Activated T-cell treated with anti-CD3 and anti-CD28 coated beads for 24 hours (primary cell): ENCODE results near the gene AKT3.

Experiments
- DNase-seq: peaks from one replicate; pipeline ENCODE4 v3.0.0-alpha.2; 2020; ENCODE audit warnings: low read depth

Gene AKT3

GRCh38 chr1:243461700-243462099 lies 388.3 kb downstream of the AKT3 start:
- DNase-seq: no peak

- DNase-seq: no peak
These were observed 391.0 kb downstream of the AKT3 start for GRCh38 chr1:243459059-243459458.

GRCh38 chr1:243457363-243457982 lies 392.6 kb downstream of the AKT3 start:
- DNase-seq: no peak

- DNase-seq: no peak
These were observed 394.0 kb downstream of the AKT3 start for GRCh38 chr1:243455760-243456651.

GRCh38 chr1:243454328-243454997 lies 395.6 kb downstream of the AKT3 start:
- no peak for DNase-seq

GRCh38 chr1:243452092-243452491 lies 398.0 kb downstream of the AKT3 start:
- DNase-seq: no peak

GRCh38 chr1:243449373-243449772 lies 400.7 kb downstream of the AKT3 start:
- no peak for DNase-seq

- no peak for DNase-seq
These were observed 402.2 kb downstream of the AKT3 start for GRCh38 chr1:243447844-243448243.

GRCh38 chr1:243447347-243447746 lies 402.7 kb downstream of the AKT3 start:
- no peak for DNase-seq

GRCh38 chr1:243443557-243443956 lies 406.5 kb downstream of the AKT3 start:
- no peak for DNase-seq

GRCh38 chr1:243441601-243442000 lies 408.4 kb downstream of the AKT3 start:
- DNase-seq: no peak

GRCh38 chr1:243440406-243440805 lies 409.6 kb downstream of the AKT3 start:
- DNase-seq: no peak

GRCh38 chr1:243438815-243439214 lies 411.2 kb downstream of the AKT3 start:
- no peak for DNase-seq
